Prostate gland (tissue), 2 donors: ENCODE measurements around the gene METTL25B.

ENCODE experiments used
- POLR2A ChIP-seq: fragments of 450-650 bp; IDR thresholded peaks from one replicate; pipeline ENCODE4 v1.6.1; 2016; ENCODE audit warnings: antibody characterized with exemption, mild to moderate bottlenecking
- TF ChIP-seq, protein P1 (sequence below), 4 experiments: fragments of 200-600 bp in 2 of 4; fragments of 450-650 bp in 2 of 4; sonication (generic) in 2 of 4; IDR thresholded peaks; 1 replicate in 3 of 4; 2 replicates in 1 of 4; pipeline ENCODE4 v1.5.1; 2016 to 2019; ENCODE audit warnings: antibody characterized with exemption in 4 of 4, mild to moderate bottlenecking in 2 of 4, moderate library complexity in 2 of 4

DNA sequence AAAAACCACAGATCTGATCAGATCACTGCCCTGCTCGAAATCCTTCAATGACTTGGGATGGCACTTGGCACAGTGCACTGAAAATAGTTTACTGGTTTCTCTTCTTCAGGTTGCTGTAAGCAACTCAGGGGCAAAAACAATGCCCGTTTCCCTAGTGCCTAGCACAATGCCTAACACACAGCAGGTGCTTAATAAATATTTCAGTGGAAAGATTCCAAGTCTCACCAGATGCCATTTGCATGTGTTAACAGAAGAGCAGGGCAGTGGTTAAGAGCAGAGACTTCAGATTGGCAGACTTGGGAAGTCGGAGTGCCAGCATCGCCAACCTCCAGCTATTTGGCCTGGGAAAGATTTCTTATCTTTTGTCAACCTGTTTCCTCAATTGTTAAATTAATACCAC lies 10.9 kb upstream of the METTL25B start:
- no peak for TF ChIP-seq POLR2A
- TF ChIP-seq, protein P1, sequence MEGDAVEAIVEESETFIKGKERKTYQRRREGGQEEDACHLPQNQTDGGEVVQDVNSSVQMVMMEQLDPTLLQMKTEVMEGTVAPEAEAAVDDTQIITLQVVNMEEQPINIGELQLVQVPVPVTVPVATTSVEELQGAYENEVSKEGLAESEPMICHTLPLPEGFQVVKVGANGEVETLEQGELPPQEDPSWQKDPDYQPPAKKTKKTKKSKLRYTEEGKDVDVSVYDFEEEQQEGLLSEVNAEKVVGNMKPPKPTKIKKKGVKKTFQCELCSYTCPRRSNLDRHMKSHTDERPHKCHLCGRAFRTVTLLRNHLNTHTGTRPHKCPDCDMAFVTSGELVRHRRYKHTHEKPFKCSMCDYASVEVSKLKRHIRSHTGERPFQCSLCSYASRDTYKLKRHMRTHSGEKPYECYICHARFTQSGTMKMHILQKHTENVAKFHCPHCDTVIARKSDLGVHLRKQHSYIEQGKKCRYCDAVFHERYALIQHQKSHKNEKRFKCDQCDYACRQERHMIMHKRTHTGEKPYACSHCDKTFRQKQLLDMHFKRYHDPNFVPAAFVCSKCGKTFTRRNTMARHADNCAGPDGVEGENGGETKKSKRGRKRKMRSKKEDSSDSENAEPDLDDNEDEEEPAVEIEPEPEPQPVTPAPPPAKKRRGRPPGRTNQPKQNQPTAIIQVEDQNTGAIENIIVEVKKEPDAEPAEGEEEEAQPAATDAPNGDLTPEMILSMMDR (IDR thresholded peaks at IDR 0.05): no peak
